Embryonic facial prominence (tissue), 1 donor: ENCODE data around the gene COX6A2.
"Not testable (repeated sequence)": the region's sequence is repeated elsewhere in the genome, so short reads cannot be mapped to it uniquely, and the experiment has no call there.

Experiments used
- DNase-seq: peaks from one replicate; pipeline ENCODE4 v3.0.0-alpha.2; 2016; ENCODE audit errors: extremely low spot score

Gene COX6A2

DNA sequence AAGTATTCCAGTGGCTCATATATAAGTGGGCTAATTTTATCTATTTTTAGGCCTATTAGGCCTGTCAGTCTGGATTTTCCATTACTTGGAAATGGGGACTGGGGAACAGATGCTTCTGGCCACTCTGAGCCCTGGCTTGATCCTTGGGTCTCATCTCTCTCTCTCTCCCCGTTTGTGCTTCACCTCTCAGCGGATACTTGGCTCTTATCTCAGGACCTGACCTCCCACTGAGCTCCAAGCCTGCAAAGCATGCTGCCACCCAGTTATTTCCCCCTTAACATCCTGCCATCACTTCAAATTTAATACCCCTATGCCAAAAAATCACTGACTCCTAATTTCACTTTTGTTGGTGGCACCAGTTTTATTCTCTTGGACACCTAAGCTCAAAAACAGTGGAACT lies 10.3 kb upstream of the COX6A2 start:
- DNase-seq, result no peak

- no peak for DNase-seq
Measured at GRCh38 chr16:31436221-31437045, 8.3 kb upstream of the COX6A2 start.

DNA sequence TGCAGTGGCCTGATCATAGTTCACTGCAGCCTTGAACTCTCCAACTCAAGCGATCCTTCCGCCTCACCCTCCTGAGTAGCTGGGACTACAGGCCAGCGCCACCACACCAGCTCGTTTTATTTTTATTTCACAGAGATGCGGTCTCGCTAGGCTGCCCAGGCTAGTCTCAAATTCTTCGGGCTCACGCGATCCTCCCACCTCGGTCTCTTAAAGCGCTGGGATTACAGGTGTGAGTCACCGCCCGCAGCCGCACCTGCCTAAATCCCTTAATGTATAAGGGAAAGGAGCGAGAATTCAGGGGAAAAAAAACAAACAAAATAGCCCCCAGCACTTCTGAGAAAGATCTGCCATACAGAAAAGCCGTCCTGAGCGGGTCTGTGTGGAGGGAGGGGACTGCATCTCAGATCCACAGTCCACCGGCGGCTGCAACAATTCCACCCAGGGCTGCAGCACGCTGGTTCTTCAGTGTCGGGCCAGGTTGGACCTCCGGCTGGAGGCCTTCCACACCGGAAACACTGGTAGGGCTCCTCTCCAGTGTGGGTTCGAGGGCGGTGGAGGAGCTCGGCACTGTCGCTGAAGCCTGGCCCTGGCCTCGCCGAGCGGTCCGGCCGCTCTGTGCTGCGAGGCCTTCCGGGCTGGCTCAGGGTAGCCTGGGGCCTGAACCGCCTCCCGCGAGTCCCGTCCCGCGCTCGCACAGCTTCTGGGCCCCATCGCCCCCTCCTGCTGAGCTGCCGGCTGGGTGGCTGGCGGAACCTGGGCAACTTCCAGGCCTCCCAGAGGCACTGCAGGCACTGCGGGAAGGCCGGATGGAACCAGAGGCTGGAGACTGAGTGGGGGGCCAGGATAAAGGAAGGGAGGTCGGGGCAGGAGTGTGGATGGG lies 7.4 kb upstream of the COX6A2 start:
- DNase-seq, result no peak

DNA sequence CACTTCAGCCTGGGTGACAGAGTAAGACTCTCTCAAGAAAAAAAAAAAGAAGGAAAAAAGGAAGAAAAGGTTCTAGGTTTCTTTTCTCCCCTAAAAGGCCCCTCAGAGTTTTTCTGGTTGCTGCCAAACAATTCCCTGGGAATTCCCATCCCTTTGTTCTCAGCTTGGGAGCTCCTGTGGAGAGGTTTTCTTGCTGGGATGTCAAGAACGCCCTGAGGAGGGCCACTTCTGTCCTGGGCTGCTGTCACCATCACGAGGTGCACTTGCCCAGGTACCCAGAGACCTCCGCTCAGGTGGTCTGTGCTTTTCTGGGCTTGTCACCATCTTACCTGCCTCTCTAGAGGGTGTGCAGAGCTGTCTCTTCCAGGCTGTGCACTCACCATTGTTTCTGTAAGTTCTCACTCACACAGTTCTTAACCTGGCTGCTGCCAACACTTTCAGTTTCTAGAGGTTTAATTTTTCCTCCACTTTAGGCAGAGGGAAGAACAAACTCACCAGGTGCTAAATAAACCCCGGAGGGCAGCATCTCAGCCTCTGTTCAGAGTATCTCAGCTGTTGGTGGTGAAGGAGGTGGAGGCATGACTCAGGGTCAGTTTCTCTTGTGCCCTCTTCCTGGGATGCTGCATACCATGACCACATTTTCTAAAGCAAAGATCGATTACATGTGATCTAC lies 2.4 kb upstream of the COX6A2 start:
- DNase-seq, result no peak

DNA sequence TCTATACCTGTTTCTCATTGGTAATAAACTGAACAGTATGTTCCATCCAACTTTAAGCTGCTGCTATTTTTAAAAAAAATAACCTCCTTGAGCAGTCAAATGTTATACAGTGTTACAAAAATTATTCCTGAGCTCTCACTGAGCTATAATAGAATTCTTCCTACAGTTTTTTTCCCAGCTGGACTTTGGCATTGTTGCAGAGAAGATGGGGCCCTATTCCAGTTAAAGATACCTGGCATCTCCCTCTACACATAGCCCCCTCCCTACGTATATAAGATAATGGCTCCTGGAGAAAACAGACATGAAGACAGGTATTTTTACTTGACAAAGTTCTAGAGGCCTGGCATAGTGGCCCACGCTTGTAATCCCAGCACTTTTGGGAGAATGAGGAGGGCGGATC lies 1.6 kb upstream of the COX6A2 start:
- DNase-seq, result no peak

GRCh38 chr16:31429314-31429713 lies 1.2 kb upstream of the COX6A2 start:
- no peak for DNase-seq

- no peak for DNase-seq
Measured at GRCh38 chr16:31428638-31429247, 583 bp upstream of the COX6A2 start.

GRCh38 chr16:31427441-31428278 lies 500 bp downstream of the COX6A2 start:
- DNase-seq, result no peak

- DNase-seq, result no peak
Measured at GRCh38 chr16:31423801-31424200, 4.4 kb downstream of the COX6A2 start.

- no peak for DNase-seq
Measured at GRCh38 chr16:31423241-31423640, 4.9 kb downstream of the COX6A2 start.

GRCh38 chr16:31421587-31421986 lies 6.6 kb downstream of the COX6A2 start:
- no peak for DNase-seq

DNA sequence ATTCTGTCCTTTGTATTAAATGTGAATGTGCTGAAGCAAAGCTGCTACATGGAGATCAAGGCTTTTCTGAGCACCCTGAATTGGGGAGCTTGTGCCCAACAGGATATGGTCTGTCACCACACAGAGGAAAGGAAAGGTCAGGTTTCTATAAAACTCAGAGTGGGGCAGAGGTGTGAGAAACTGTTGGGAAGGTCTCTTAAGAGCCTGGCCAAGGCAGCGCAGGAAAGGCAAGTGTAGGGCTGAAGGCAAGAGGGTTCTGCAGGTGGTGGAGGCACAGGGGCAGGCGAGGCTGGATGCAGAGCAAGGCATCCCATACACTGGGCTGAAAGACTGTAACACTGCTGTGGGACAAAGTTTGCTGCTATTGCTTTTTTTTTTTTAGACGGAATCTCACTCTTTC lies 8.1 kb downstream of the COX6A2 start:
- no peak for DNase-seq

- no peak for DNase-seq
Measured at GRCh38 chr16:31417916-31418315, 10.2 kb downstream of the COX6A2 start.

DNA sequence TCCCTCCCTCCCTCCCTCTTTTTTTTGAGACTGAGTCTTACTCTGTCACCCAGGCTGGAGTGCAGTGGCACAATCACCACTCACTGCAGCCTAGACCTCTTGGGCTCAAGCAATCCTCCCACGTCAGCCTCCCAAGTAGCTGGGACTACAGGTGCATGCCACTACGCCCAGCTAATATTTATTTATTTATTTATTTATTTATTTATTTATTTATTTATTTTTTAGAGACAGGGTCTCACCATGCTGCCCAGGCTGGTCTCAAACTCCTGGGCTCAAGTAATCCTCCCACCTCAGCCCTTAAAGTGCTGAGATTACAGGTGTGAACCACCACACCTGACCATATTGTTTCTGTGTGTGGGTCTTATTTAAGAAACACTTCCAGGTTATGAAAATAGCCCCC lies 11.1 kb downstream of the COX6A2 start:
- not testable (repeated sequence) for DNase-seq

- no peak for DNase-seq
Measured at GRCh38 chr16:31416371-31416770, 11.8 kb downstream of the COX6A2 start.

DNA sequence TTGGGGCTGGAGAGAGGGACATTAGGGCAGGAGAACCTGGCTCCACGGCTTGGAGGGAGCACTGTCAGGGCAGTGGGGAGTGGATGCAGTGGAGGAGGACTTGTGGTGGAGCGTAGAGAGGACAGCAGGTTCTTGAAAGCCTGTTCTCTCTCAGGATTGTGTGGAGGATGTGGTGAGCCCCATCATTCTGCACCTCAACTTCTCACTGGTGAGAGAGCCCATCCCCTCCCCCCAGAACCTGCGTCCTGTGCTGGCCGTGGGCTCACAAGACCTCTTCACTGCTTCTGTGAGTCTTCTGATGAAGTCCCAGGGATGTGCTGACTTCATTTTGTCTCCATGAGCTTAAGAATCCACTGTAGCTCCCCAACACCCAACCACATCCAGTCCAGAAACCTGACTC lies 13.5 kb downstream of the COX6A2 start:
- DNase-seq, result no peak

GRCh38 chr16:31413943-31414342 lies 14.2 kb downstream of the COX6A2 start:
- DNase-seq, result no peak

- DNase-seq, result no peak
Measured at GRCh38 chr16:31413381-31413780, 14.8 kb downstream of the COX6A2 start.

DNA sequence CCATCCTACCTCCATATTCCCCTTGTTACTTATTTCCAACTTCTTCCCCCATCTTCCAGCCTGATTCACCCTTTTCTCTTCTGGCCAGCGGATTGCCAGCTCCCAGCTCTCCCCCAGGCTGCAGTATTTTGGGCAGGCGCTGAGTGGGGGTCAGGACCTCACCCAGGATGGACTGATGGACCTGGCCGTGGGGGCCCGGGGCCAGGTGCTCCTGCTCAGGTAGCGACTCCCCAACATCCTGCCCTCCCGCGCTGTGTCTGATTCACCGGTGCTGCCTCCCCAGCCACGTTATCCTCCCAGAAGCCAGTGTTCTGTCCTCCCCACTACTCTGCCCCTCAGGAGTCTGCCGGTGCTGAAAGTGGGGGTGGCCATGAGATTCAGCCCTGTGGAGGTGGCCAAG lies 15.4 kb downstream of the COX6A2 start:
- DNase-seq, result no peak

- DNase-seq, result no peak
Measured at GRCh38 chr16:31411024-31411844, 16.9 kb downstream of the COX6A2 start.
